NCI-H446 treated with DMSO at 0.1 percent for 48 hours (cell line): Measurements from ENCODE around the gene METTL25B.

Experiments used
- DNase-seq: peaks from one replicate; lab custom pipeline; 2025; lab: John Stamatoyannopoulos, UW

METTL25B gene

GRCh38 chr1:156700736-156701531 is 27.3 kb upstream of the METTL25B start:
- DNase-seq, result no peak

GRCh38 chr1:156703336-156703735 is 24.9 kb upstream of the METTL25B start:
- DNase-seq, result no peak

- DNase-seq, result no peak
These were observed 24.5 kb upstream of the METTL25B start for GRCh38 chr1:156703741-156704140.

DNA sequence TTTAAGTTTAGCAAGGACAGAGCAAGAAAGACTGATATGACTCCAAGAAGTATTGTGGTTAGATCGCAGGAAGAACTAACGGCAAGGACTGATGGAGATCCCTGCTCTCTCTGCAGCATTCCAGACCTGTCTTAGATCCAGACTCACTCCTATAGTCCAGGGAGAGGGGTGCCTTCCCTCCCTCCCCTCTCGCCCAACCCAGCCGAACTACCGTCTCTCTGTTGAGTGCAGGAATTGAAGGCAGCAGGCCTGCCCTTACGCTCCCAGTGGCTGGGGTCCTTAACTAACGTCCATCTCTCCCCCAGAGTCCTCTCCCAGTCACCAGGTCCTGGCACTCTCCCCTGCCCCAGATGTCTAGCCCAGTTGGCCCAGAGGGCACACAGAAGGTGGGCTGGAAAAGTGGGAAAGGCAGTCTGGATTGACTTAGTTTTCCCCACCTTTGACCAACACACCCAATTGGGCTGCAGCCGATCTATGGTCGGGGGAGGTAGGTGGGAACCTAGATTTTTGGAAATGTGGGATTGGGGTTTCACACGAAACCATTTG is 24.0 kb upstream of the METTL25B start:
- DNase-seq, result no peak

GRCh38 chr1:156704930-156705320 is 23.3 kb upstream of the METTL25B start:
- DNase-seq, result no peak

DNA sequence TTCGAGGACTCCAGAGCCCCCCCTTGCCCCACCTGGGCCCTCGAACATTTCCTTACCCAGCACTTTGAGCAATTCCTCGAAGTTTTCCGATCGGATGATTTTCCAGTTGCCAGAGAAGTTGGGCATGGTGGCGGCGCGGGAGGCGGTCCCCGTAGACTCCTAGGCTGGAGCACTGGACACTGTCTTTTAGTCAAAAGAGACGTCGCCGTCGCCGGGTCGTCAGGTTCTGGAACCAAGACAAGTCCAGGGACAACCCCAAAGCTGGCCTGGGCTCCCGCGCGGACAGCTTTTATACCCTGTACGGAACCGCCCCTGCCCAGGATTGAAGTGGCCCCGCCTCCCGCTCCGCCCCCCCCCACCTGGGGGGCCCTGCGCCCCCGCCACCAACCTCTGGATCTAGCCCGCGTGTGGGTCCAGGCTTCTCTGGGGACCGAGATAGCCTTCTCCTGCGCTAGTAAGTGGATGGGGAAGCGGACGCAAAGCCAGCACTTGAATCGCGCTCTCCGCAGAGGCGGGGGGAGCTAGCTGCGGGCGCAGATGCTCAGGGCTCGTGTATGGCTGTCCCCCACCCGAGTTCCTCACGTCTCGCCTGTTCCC is 22.9 kb upstream of the METTL25B start, which contains the start of gene CRABP2:
TSS of gene CRABP2 (minus strand) at position 263 of the 597 bp plus-strand sequence. CDS start at position 126, 137 bp downstream.
- DNase-seq, result no peak

- DNase-seq, result no peak
These were observed 22.2 kb upstream of the METTL25B start for GRCh38 chr1:156705918-156706656.

GRCh38 chr1:156706657-156707416 is 21.4 kb upstream of the METTL25B start:
- no peak for DNase-seq

DNA sequence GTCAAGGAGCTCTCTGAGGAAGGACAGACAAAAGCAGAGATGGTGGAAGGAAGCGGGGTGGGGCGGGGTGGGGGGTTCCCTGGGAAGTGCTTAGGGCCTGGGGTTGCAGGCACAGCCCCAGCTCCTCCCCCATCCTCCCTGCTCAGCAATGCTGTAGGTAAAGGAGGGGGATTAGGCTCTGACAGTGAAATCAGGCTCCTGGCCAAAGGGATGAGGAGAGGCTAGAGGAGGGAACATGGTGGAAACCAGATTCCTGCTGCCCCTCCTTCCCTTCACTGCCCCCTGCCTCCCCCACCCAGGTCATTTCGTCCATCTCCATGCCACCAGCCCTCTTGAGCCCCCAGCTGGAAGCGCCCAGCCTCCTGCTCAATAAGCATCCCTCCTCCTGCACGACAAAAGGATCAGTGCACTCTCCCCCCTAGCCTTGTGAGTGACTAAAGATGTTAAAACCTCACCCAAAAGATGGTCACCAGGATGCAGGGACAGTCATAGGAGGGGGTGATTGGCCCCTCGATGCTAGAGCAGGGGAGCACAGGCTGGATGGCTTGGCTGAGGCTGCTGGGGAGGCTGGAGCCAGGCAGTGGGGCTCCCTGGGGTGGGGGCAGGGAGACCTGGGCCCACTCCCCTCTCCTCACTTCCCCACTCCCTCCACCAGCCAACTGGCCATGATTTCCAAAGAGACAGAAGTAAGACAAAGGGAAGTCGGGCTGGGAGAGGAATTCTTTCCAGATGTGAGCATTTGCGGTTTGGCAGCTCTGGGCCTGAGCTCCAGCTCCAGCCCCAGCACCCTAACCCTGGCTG is 20.7 kb upstream of the METTL25B start:
- no peak for DNase-seq

GRCh38 chr1:156708218-156708661 is 20.0 kb upstream of the METTL25B start:
- DNase-seq, result no peak

GRCh38 chr1:156709031-156709430 is 19.2 kb upstream of the METTL25B start:
- no peak for DNase-seq

- peak; percentile 65 for DNase-seq
These were observed 18.3 kb upstream of the METTL25B start for GRCh38 chr1:156709757-156710489.

DNA sequence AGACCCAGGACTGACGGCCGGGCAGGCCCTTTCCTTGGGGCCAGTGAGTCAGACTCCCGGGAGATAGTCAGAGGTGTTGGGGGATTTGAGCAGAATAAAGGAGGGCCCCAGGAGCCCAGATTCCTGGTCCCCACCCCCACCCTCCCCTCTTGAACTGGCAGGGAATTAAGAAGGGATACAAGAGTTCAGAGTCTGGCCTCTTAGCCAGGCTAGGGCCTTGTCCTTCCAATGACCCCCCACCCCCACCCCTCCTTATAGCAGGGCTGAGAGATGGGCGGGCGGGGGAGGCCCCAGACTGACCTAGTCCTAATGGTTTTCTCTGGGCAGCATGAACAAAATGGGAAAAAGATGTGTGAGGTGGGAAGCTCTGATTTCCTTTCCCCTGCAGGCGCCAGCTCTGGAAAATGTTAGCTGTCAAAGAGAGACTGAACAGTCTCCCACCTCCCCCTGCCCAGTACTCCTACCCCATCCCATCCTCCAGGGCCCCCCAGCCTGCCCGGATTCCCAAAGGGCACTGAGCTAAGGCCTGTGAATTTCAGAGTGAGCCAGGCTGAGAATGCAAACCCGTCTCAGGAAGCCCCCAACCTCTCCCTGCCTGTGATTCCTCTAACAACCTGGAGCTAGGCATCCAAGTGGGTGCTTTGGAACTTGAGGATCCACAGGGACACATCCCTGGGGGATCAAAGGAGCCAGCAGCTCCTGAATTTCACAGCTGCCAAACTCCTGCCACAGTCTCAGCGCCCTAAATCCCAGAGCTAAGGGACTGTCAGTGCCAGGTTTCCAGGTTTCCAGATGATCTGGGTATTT is 17.1 kb upstream of the METTL25B start:
- DNase-seq, result no peak

DNA sequence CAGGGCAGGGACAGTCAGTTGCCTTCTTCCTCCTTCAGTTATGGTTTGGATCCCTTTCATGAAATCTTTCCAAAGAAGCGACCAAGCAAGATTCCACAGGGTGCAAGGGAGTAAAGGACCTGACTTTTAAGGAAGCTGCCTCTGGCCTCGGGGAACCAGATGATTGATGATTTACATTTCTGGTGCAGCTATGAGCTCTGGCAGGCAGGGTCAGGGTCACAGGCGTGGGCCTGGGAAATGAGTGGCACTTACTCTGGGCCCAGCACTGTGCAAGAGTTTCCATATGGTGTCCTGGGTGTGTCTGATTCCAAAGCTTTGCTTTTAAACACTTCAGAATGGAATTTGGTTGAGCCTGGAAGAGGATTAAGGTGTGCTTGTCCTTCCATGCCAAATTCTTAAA is 15.6 kb upstream of the METTL25B start:
- DNase-seq, result no peak

GRCh38 chr1:156714830-156715229 is 13.4 kb upstream of the METTL25B start:
- DNase-seq, result no peak

- DNase-seq, result no peak
These were observed 10.9 kb upstream of the METTL25B start for GRCh38 chr1:156717351-156717750.

DNA sequence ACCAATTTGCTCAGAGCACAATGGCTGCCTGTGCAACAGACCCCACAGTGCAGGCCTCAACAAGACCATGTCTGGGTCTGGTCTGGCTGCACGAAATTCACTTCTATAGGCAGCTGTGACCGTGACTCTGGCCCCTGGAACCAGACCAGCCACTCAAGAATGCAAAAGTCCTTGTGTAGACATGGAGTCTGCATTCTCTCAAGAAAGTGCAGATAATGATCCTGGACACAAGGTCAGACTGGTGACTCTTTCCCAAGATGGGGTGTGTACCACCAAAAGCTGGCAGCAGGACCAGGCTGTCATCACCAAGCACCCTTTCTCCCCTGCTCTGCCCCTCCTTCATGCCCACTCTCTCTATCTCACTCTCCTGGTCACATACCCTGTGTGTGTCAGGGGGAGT is 7.1 kb upstream of the METTL25B start:
- DNase-seq, result no peak

GRCh38 chr1:156721535-156721934 is 6.7 kb upstream of the METTL25B start:
- DNase-seq, result no peak

GRCh38 chr1:156725683-156726280 is 2.5 kb upstream of the METTL25B start:
- peak; percentile 72 for DNase-seq
